ENCODE data around the gene BCAR1. TPM values are rescaled to one million over a fixed set of nuclear protein-coding genes. Genes with fewer than 3 reads are reported as not detected.
A peak's percentile ranks its signal among the peaks of the same experiment; 100 is the strongest.

BCAR1 gene
- total and polyA plus RNA-seq, 8 donors, result 30.1 to 66.7 (median 48.9) TPM

DNA sequence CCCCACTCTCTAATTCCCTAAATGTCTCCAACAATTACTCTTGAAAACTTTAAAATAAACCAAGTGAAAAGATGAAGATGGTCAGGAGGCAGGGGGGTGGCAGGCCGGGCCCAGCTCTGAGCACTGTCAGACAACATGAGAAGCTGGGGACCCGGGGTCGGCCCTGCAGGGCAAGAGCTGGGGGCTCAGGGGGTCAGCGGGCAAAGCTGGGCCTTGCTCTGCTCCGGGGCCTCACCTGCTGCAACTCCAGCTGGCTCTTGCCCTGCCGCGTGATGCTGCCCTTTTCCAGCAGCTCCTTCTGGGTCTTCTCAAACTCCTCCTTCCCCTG lies 17.8 kb downstream of the BCAR1 start:
- FAIRE-seq (no peak), ATAC-seq (no peak), DNase-seq (peak in 1 of 6 donors; percentile 92)
- Histone ChIP-seq H3K4me1 (peaks cover 0 to 4% (median 2%) of the 10 kb centered on the region in 3 donors), H3K36me3 (peaks cover 0 to 50% (median 0%) of the 10 kb centered on the region in 3 donors), H3K27ac (peak overlapping the region in 2 of 4 donors; percentile 8 to 27), H3K27me3 (no peaks in the 10 kb centered on the region), H3K9me3 (no peaks in the 10 kb centered on the region), H3K4me3 (no peak overlapping the region)
- TF ChIP-seq, protein P1, sequence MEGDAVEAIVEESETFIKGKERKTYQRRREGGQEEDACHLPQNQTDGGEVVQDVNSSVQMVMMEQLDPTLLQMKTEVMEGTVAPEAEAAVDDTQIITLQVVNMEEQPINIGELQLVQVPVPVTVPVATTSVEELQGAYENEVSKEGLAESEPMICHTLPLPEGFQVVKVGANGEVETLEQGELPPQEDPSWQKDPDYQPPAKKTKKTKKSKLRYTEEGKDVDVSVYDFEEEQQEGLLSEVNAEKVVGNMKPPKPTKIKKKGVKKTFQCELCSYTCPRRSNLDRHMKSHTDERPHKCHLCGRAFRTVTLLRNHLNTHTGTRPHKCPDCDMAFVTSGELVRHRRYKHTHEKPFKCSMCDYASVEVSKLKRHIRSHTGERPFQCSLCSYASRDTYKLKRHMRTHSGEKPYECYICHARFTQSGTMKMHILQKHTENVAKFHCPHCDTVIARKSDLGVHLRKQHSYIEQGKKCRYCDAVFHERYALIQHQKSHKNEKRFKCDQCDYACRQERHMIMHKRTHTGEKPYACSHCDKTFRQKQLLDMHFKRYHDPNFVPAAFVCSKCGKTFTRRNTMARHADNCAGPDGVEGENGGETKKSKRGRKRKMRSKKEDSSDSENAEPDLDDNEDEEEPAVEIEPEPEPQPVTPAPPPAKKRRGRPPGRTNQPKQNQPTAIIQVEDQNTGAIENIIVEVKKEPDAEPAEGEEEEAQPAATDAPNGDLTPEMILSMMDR (IDR thresholded peaks at IDR 0.05), result no peak
- intact Hi-C loops (cut with DNase I), result loop anchor here in 1 of 3 donors (5.0 kb wide), 1 partner anchor 149 kb away; no protein-coding TSS in a partner anchor
- WGBS, 2 donors, result 32 to 45% methylated on average over 7 of the region's 7 CpGs

DNA sequence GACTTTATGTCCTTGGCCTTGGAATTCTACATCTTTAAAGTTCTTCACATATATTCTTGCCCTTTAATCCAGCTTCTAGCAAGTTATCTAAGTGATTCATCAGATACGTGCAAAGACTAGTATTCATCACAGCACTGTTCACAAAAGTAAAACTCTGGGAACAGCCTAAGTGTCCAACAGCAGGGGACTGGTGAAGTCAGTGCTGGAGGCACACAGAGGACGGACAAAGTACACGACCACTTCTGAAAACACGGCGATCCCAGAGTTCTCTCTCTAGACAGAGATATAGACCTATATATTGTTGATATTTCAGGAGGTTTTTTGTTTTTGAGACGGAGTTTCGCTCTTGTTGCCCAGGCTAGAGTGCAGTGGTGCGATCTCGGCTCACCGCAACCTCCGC lies 19.9 kb downstream of the BCAR1 start:
- Histone ChIP-seq H3K36me3 (peaks cover 0 to 50% (median 0%) of the 10 kb centered on the region in 3 donors), H3K27me3 (no peaks in the 10 kb centered on the region), H3K4me3 (no peak overlapping the region), H3K9me3 (no peaks in the 10 kb centered on the region), H3K27ac (no peak overlapping the region), H3K4me1 (no peaks in the 10 kb centered on the region)
- intact Hi-C loops (cut with DNase I), result loop anchor here in 1 of 3 donors (5.0 kb wide), 1 partner anchor 151 kb away; no protein-coding TSS in a partner anchor
- ATAC-seq (no peak), FAIRE-seq (no peak), DNase-seq (peak in 1 of 6 donors; percentile 37)
- TF ChIP-seq, protein P1 (IDR thresholded peaks at IDR 0.05), result no peak
- WGBS, 2 donors, result 50 to 78% methylated on average over 9 to 11 of the region's 11 CpGs

DNA sequence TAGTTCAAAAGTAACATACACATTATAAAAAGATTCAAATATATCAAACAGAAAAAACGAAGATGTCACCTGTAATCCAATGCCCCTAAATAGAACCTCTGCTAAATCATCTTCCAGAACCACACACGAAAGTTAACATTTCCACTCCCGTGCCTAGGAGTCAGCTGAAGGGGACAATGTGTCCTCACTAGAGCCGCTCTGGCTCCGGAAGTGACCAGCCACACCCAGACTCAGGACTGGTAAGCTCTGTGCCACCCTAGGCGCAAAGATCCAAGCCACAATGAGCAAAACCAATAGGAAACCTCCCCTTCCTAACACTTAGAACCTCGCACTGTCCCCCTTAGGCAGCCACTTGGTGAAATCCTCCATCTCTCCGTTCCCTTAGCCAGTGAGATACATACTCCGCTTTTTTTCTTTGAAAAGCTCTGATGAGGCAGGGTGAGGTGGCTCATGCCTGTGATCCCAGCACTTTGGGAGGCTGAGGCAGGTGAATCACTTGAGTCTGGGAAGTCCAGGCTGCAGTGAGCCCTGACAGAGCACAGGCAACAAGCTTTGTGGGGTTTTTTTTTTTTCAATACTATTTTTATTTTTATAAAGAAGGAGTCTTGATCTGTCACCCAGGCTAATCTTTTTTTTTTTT lies 20.8 kb downstream of the BCAR1 start:
- intact Hi-C loops (cut with DNase I), result loop anchor here in 1 of 3 donors (5.0 kb wide), 1 partner anchor 152 kb away; no protein-coding TSS in a partner anchor
- H3K4me3 ChIP-seq, result no peak overlapping the region
- H3K27me3 ChIP-seq, result no peaks in the 10 kb centered on the region
- H3K27ac ChIP-seq, result peak overlapping the region; percentile 11 to 93 (median 51)
- peak in 4 of 6 donors; percentile 50 to 76 (median 64) for DNase-seq
- no peaks in the 10 kb centered on the region for H3K4me1 ChIP-seq
- FAIRE-seq, result no peak
- no peak for ATAC-seq
- WGBS, 2 donors, result 45 to 50% methylated on average over 9 of the region's 9 CpGs
- TF ChIP-seq, protein P1 (IDR thresholded peaks at IDR 0.05), result no peak
- H3K9me3 ChIP-seq, result no peaks in the 10 kb centered on the region
- peaks cover 0 to 48% (median 0%) of the 10 kb centered on the region in 3 donors for H3K36me3 ChIP-seq

DNA sequence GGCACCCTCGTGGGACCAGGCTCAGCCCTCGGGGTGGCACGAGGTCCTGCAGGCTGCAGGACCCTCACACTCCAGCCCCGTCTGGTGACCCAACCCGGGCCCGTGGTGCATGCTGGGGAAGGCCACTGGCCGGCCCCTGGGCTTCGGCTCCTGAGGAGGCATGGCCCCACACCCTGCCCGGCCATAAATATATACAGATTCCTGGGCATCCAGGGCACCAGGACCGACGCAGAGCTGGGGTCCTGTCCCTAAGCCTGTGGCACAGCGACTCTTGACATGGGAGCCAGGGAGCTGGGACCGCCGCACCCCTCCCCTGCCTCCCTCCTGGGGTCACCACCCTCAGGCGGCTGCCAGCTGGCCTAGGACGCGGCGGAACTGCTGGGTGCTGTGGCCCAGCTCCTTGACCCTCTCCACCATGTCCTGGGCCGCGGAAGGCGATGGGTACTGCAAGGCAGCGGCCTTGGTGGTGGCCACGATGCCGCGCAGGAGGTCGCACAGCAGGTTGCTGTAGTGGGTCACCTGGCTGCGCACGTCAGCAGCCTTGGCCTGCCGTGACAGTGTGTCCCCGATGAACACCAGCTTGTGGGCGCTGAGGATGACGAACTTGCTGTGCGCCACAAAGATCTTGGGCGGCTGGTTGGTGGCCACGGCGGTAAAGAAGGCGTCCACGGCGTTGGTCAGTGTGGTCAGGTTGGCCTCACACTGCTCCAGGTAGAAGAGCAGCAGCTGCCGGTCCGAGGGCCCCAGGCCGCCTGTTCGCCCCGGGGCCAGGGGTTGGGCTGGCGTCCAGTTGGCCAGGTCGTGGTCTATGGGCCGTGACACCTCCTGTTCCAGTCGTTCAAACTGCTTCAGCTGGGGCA lies 22.0 kb downstream of the BCAR1 start:
- H3K4me1 ChIP-seq, result no peaks in the 10 kb centered on the region
- WGBS, 2 donors, result 43 to 45% methylated on average over 46 to 48 of the region's 48 CpGs
- no peaks in the 10 kb centered on the region for H3K9me3 ChIP-seq
- H3K36me3 ChIP-seq, result peaks cover 0 to 46% (median 0%) of the 10 kb centered on the region in 3 donors
- intact Hi-C loops (cut with DNase I), result loop anchor here in 1 of 3 donors (5.0 kb wide), 1 partner anchor 153 kb away; no protein-coding TSS in a partner anchor
- no peak overlapping the region for H3K4me3 ChIP-seq
- H3K27me3 ChIP-seq, result no peaks in the 10 kb centered on the region
- FAIRE-seq, result no peak
- DNase-seq, result peak in 5 of 6 donors; percentile 73 to 94 (median 82)
- TF ChIP-seq, protein P1 (IDR thresholded peaks at IDR 0.05), result no peak
- ATAC-seq, result peak; percentile 0 to 4 (median 1)
- peak overlapping the region; percentile 46 to 93 (median 51) for H3K27ac ChIP-seq

All from pancreas (tissue), 10 donors.